Urinary bladder (tissue), 4 donors: ENCODE results near the gene CPSF2. TPM values are rescaled to one million over a fixed set of nuclear protein-coding genes. Genes with fewer than 3 reads are reported as not detected.
"Not testable (repeated sequence)": the region's sequence is repeated elsewhere in the genome, so short reads cannot be mapped to it uniquely, and the experiment has no call there.

Experiments
- DNase-seq: peaks from one replicate; pipeline ENCODE4 v3.0.0-alpha.2; 2015; ENCODE audit errors: extremely low spot score
- H3K27ac ChIP-seq: one replicate; pipeline ENCODE4 v1.5.1; 2013; ENCODE audit warnings: low read depth, mild to moderate bottlenecking, moderate library complexity
- H3K36me3 ChIP-seq: one replicate; pipeline ENCODE4 v1.6.1; 2013; ENCODE audit warnings: mild to moderate bottlenecking, moderate library complexity; ENCODE audit not compliant: insufficient read depth
- H3K4me1 ChIP-seq: one replicate; pipeline ENCODE4 v1.6.1; 2013; ENCODE audit warnings: mild to moderate bottlenecking, moderate library complexity; ENCODE audit not compliant: insufficient read depth
- H3K4me3 ChIP-seq: one replicate; pipeline ENCODE4 v1.5.1; 2013; ENCODE audit warnings: low read depth, low read length
- WGBS: extraction: QIAGEN DNeasy Blood & Tissue Kit; methylation state at CpG from one replicate; pipeline ENCODE4 v1.1.7; 2013; 5-methylcytosine and 5-hydroxymethylcytosine counted together
- polyA plus RNA-seq: library from polyadenylated mRNA; stranded (reverse); fragments of 200-250 nt; gene quantifications from one replicate; pipeline ENCODE4 v1.2.3, GENCODE V29; 2013
- total RNA-seq: library from RNA; depleted of rRNA; stranded (reverse); fragments of >200 nt; gene quantifications from one replicate; pipeline ENCODE4 v1.2.3, GENCODE V29; 2014
- donor health status: healthy with polysubstance abuse.
- donor health status: healthy.

Gene CPSF2
- total and polyA plus RNA-seq, 2 donors, result 15.5 to 35.2 TPM

- not testable (repeated sequence) for H3K27ac ChIP-seq, H3K4me1 ChIP-seq, DNase-seq, H3K36me3 ChIP-seq, H3K4me3 ChIP-seq
Observed at GRCh38 chr14:92179178-92179577, 57.4 kb downstream of the CPSF2 start.

DNA sequence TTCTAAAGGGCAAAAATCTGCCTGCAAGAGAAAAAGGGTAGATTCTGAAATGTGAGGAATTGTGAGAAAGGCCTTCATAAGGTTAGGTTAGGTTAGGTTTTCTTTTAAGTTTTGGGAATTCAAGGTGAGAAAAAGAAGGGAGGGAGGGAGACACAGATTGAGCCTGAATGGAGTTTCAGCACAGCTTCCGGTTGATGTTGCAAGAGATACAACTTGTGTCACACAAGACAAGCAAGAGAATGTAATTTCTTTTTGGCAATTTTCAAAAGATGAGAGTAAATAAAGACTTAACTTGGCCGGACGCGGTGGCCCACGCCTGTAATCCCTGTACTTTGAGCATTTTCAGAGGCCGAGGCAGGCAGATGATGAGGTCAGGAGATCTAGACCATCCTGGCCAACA is 63.8 kb downstream of the CPSF2 start:
- no peaks in the 10 kb centered on the region for H3K4me1 ChIP-seq

DNA sequence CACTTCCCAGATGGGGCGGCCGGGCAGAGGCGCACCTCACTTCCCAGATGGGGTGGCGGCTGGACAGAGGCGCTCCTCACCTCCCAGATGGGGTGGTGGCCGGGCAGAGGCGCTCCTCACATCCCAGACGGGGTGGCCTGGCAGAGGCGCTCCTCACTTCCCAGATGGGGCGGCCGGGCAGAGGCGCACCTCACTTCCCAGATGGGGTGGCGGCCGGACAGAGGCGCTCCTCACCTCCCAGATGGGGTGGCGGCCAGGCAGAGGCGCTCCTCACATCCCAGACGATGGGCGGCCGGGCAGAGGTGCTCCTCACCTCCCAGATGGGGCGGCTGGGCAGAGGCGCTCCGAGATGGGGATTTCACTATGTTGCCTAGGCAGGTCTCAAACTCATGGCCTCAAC is 65.8 kb downstream of the CPSF2 start:
- H3K4me1 ChIP-seq, H3K36me3 ChIP-seq, DNase-seq, H3K27ac ChIP-seq, H3K4me3 ChIP-seq: not testable (repeated sequence)
- 93% methylated on average over 23 of the region's 23 CpGs for WGBS

More for the DNA sequence above, 63.8 kb downstream of the CPSF2 start:
- 69% methylated on average over 6 of the region's 6 CpGs for WGBS
- Histone ChIP-seq H3K27ac (no peak overlapping the region), H3K4me3 (no peak overlapping the region), H3K36me3 (no peaks in the 10 kb centered on the region)
- no peak for DNase-seq

DNA sequence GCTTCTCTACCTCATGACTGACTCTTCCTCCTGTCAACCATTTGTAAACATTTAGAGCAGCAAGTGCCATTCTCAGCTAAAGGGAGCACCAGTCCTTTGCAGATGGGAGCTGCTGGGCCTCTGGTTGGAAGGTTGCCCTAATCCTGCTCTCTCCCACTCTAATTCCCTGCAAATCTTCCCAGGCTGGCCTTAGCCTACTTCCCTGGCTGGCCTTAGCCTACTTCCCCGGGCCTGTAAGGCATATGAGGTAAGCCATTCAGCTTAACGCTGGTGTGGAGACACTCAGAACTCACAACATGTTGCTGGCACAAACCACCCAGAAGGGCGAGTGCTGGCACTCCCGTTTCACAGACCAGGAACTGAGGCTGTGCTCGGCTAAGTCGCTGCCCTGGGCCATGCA is 69.0 kb downstream of the CPSF2 start:
- no peaks in the 10 kb centered on the region for H3K36me3 ChIP-seq
- no peak for DNase-seq
- no peak overlapping the region for H3K27ac ChIP-seq
- H3K4me1 ChIP-seq, result no peaks in the 10 kb centered on the region
- no peak overlapping the region for H3K4me3 ChIP-seq
- 74% methylated on average over 6 of the region's 6 CpGs for WGBS

GRCh38 chr14:92198804-92199203 is 77.0 kb downstream of the CPSF2 start:
- no peak overlapping the region for H3K4me3 ChIP-seq
- H3K36me3 ChIP-seq, result no peaks in the 10 kb centered on the region
- no peaks in the 10 kb centered on the region for H3K4me1 ChIP-seq
- WGBS, result 85% methylated on average over 5 of the region's 5 CpGs
- H3K27ac ChIP-seq, result no peak overlapping the region
- no peak for DNase-seq

- Histone ChIP-seq H3K4me1 (no peaks in the 10 kb centered on the region), H3K36me3 (no peaks in the 10 kb centered on the region), H3K4me3 (no peak overlapping the region), H3K27ac (no peak overlapping the region)
- no peak for DNase-seq
- WGBS, result 49% methylated on average over 6 of the region's 6 CpGs
Observed at GRCh38 chr14:92199763-92200162, 78.0 kb downstream of the CPSF2 start.

DNA sequence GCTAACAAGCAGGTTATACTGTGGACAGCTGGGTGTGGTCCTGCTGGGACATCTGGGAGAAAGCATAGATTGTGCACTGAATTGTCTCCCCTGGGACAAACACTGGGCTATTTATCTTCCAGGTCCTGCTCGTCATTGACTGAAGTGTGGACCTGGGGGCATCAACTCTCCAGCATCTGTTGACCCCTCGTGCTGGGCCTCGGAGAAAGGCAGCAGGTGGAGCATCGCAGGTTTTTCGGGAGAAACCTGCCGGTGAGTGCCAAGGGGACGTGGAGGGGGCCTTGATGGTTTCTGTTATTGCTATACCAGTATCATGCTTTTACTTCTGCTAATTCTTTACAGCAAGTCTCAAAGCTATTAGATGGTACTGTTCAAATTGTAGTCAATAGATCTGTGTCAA is 81.3 kb downstream of the CPSF2 start:
- 80% methylated on average over 7 of the region's 7 CpGs for WGBS
- no peak overlapping the region for H3K4me3 ChIP-seq
- no peak for DNase-seq
- no peak overlapping the region for H3K27ac ChIP-seq
- no peaks in the 10 kb centered on the region for H3K36me3 ChIP-seq
- no peaks in the 10 kb centered on the region for H3K4me1 ChIP-seq

- Histone ChIP-seq H3K27ac (no peak overlapping the region), H3K4me3 (no peak overlapping the region), H3K36me3 (no peaks in the 10 kb centered on the region), H3K4me1 (no peaks in the 10 kb centered on the region)
- 88% methylated on average over 2 of the region's 2 CpGs for WGBS
- no peak for DNase-seq
Observed at GRCh38 chr14:92204792-92205191, 83.0 kb downstream of the CPSF2 start.

- Histone ChIP-seq H3K36me3 (no peaks in the 10 kb centered on the region), H3K4me1 (no peaks in the 10 kb centered on the region), H3K27ac (no peak overlapping the region), H3K4me3 (no peak overlapping the region)
- DNase-seq, result no peak
- WGBS, result 63% methylated on average over 17 of the region's 17 CpGs
Observed at GRCh38 chr14:92207012-92207927, 85.5 kb downstream of the CPSF2 start.

- 95% methylated on average over 6 of the region's 6 CpGs for WGBS
- no peak for DNase-seq
- Histone ChIP-seq H3K27ac (no peak overlapping the region), H3K4me1 (no peaks in the 10 kb centered on the region), H3K36me3 (no peaks in the 10 kb centered on the region), H3K4me3 (no peak overlapping the region)
Observed at GRCh38 chr14:92207928-92208265, 86.1 kb downstream of the CPSF2 start.

- Histone ChIP-seq H3K4me1 (no peaks in the 10 kb centered on the region), H3K27ac (no peak overlapping the region), H3K36me3 (no peaks in the 10 kb centered on the region), H3K4me3 (no peak overlapping the region)
- 57% methylated on average over 14 of the region's 14 CpGs for WGBS
- DNase-seq, result no peak
Observed at GRCh38 chr14:92209141-92209540, 87.4 kb downstream of the CPSF2 start.

GRCh38 chr14:92213125-92213524 is 91.4 kb downstream of the CPSF2 start:
- WGBS, result 95% methylated on average over 3 of the region's 3 CpGs

DNA sequence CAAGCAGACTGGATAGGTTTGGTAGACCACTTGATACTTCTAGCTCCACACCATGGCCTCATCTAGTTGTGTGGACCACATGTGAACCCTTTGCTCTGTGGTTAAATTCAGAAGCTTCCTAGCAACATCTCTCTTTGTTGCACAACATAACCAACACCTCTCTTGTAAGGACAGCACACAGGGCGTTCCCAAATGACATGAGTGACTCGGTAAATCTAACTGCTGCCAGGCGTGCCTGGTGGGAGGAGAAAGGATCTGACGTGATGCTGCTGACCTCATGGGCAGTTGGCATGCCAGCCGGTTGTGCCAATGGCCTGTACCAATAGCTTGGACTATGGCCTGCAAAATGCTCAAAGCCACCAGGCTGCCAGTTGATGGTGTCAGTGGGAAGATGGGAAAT is 93.8 kb downstream of the CPSF2 start:
- WGBS, result 67% methylated on average over 5 of the region's 5 CpGs
- no peak for DNase-seq
- H3K4me1 ChIP-seq, result no peaks in the 10 kb centered on the region
- H3K27ac ChIP-seq, result no peak overlapping the region
- H3K4me3 ChIP-seq, result no peak overlapping the region
- no peaks in the 10 kb centered on the region for H3K36me3 ChIP-seq

More at GRCh38 chr14:92213125-92213524, 91.4 kb downstream of the CPSF2 start:
- not testable (repeated sequence) for DNase-seq, H3K27ac ChIP-seq, H3K4me3 ChIP-seq, H3K4me1 ChIP-seq, H3K36me3 ChIP-seq

GRCh38 chr14:92217936-92218335 is 96.2 kb downstream of the CPSF2 start:
- WGBS, result 11% methylated on average over 1 of the region's 1 CpG
- H3K4me1 ChIP-seq, result no peaks in the 10 kb centered on the region
- no peak for DNase-seq
- H3K27ac ChIP-seq, result no peak overlapping the region
- H3K4me3 ChIP-seq, result no peak overlapping the region
- H3K36me3 ChIP-seq, result no peaks in the 10 kb centered on the region
